Measurements from ENCODE around the gene CFB.
"Not testable (repeated sequence)": the region's sequence is repeated elsewhere in the genome, so short reads cannot be mapped to it uniquely, and the experiment has no call there.

GRCh38 chr6:31976065-31976464 lies 30.2 kb downstream of the CFB start:
- TF ChIP-seq, protein P1, sequence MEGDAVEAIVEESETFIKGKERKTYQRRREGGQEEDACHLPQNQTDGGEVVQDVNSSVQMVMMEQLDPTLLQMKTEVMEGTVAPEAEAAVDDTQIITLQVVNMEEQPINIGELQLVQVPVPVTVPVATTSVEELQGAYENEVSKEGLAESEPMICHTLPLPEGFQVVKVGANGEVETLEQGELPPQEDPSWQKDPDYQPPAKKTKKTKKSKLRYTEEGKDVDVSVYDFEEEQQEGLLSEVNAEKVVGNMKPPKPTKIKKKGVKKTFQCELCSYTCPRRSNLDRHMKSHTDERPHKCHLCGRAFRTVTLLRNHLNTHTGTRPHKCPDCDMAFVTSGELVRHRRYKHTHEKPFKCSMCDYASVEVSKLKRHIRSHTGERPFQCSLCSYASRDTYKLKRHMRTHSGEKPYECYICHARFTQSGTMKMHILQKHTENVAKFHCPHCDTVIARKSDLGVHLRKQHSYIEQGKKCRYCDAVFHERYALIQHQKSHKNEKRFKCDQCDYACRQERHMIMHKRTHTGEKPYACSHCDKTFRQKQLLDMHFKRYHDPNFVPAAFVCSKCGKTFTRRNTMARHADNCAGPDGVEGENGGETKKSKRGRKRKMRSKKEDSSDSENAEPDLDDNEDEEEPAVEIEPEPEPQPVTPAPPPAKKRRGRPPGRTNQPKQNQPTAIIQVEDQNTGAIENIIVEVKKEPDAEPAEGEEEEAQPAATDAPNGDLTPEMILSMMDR (optimal IDR thresholded peaks at IDR 0.05 in 1 of 3, IDR thresholded peaks at IDR 0.05 in 1 of 3, conservative IDR thresholded peaks at IDR 0.05 in 1 of 3; ENCODE audit: extremely low read depth in 1 of 3, insufficient read depth in 2 of 3, low read length in 3 of 3), result not testable (repeated sequence)
- not testable (repeated sequence) for TF ChIP-seq EZH2 (IDR thresholded peaks at IDR 0.05; ENCODE audit: low read length)
